HG02840 (cell line): ENCODE measurements around the gene PDZD8.
A peak's percentile ranks its signal among the peaks of the same experiment; 100 is the strongest.

Source experiments
- ATAC-seq: cut with Tn5 transposase; IDR thresholded peaks from one replicate; pipeline ENCODE4 v1.9.1; 2021; ENCODE audit warnings: mild to moderate bottlenecking, moderate library complexity, moderate number of reproducible peaks; ENCODE audit not compliant: unreplicated experiment, low FRiP score

Gene PDZD8

GRCh38 chr10:117352724-117353123 lies 22.5 kb downstream of the PDZD8 start:
- ATAC-seq, result no peak

GRCh38 chr10:117351996-117352395 lies 23.2 kb downstream of the PDZD8 start:
- ATAC-seq, result no peak

DNA sequence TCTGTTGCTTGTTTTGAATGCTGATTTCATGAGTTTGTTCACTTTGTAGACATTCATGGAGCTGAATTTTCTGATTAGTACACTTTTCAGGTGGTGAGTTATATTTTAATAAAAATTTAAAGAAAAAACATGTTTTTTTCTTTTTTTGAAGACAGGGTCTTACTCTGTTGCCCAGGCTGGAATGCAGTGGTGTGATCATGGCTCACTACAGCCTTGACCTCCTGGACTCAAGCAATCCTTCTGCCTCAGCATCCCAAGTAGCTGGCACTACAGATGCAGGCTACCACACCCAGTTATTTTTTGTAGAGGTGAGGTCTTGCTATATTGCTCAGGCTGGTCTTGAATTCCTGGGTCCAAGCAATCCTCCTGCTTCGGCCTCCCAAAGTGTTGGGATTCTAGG lies 23.7 kb downstream of the PDZD8 start:
- no peak for ATAC-seq

- ATAC-seq, result peak; percentile 71
Observed at GRCh38 chr10:117350909-117351308, 24.3 kb downstream of the PDZD8 start.

DNA sequence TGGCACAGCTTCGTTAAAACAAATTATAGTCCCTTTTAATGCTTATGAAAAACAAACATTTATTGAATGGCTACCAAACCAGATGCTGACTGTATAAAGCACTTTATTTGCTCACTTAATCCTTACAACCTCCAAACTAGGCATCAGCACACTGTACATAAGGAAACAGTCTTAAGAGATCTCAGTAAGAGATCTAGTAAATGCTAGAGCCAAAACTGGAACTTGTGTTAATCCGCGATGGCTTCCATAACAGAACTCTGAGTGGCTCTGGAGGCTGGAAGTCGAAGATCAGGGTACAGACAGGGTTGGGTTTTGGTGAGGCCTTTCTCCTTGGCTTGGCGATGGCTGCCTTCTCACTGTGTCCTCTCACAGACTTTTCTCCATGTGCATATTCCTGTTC lies 27.0 kb downstream of the PDZD8 start:
- no peak for ATAC-seq

GRCh38 chr10:117346574-117346973 lies 28.7 kb downstream of the PDZD8 start:
- ATAC-seq, result no peak

- no peak for ATAC-seq
Observed at GRCh38 chr10:117345143-117345542, 30.1 kb downstream of the PDZD8 start.

DNA sequence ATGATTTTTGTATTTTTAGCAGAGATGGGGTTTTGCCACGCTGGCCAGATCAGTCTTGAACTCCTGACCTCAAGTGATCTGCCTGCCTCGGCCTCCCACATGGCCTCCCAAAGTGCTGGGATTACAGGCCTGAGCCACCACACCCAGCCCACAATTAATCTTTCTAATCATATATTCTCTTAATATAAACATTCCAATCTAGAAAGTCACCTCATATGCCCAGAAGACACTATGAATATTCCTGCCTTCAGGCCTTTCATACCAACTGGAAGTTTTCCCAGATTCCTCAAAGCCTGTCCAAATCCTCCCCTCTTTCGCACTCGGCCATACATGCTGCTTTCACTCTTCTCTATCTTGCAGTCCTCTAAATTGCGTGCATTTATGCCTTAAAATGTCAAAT lies 32.6 kb downstream of the PDZD8 start:
- no peak for ATAC-seq

GRCh38 chr10:117341061-117341460 lies 34.2 kb downstream of the PDZD8 start:
- no peak for ATAC-seq

GRCh38 chr10:117339979-117340378 lies 35.3 kb downstream of the PDZD8 start:
- ATAC-seq, result no peak

DNA sequence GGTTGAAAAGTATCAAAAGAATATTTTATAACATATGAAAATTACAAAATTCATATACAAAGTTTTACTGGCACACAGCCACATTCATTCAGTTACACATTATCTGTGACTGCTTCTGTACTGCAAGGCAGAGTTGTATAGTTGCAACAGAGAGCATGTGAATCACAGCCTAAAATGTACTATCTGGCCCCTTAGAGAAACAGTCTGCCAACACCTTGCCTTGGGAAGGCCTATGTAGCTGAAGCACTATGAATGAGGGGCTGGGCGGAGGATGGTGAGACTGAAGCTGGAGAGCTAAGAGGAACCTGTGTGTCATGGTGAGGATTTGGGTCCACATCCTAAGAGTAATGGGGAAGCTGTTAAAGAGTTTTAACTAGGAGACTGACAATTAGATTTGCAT lies 35.7 kb downstream of the PDZD8 start:
- no peak for ATAC-seq

GRCh38 chr10:117334926-117335325 lies 40.3 kb downstream of the PDZD8 start:
- no peak for ATAC-seq

GRCh38 chr10:117334066-117334465 lies 41.2 kb downstream of the PDZD8 start:
- ATAC-seq, result no peak

GRCh38 chr10:117327262-117327661 lies 48.0 kb downstream of the PDZD8 start:
- ATAC-seq, result no peak

- no peak for ATAC-seq
Observed at GRCh38 chr10:117324367-117324766, 50.9 kb downstream of the PDZD8 start.

- ATAC-seq, result no peak
Observed at GRCh38 chr10:117322260-117322659, 53.0 kb downstream of the PDZD8 start.

- ATAC-seq, result no peak
Observed at GRCh38 chr10:117320050-117320665, 55.1 kb downstream of the PDZD8 start.

GRCh38 chr10:117318909-117319308 lies 56.3 kb downstream of the PDZD8 start:
- no peak for ATAC-seq

DNA sequence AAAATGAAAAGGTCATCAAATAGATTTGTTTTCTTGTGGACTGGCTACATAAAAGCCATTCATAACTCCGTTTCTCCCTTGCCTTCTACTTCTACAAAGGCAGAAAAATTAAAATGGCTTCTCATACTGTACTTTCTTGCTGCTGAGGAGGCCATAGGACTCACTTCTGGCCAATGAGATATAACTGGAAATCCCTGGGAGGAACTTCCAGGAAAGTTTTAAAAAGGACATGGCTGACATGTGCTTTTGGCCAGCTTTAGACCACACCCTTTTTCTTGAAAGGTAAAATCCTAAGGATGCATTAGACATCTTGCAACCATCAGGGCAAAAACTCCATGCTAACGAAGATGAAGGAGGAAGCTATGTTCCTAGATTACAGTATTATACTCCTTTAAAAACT lies 58.5 kb downstream of the PDZD8 start:
- ATAC-seq, result no peak

DNA sequence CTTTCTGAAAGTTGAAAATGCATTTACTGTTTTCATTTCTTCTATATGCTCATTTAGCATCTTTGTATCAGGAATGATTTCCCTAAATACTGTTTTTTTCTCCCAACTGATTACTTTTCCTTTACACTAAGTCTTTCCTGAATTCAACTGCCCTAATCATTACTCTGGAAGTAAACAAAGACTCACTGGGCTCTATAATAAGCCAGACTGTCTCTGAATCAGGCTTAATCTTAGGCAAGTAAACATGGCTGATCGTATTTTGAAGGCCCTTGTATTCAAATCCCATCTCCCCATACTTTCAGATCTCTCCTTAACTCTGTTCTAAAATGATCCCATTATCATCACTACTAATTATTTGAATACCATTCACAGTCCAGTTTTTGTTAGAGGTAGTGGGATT lies 61.6 kb downstream of the PDZD8 start:
- ATAC-seq, result no peak

- ATAC-seq, result no peak
Observed at GRCh38 chr10:117312430-117312829, 62.8 kb downstream of the PDZD8 start.

DNA sequence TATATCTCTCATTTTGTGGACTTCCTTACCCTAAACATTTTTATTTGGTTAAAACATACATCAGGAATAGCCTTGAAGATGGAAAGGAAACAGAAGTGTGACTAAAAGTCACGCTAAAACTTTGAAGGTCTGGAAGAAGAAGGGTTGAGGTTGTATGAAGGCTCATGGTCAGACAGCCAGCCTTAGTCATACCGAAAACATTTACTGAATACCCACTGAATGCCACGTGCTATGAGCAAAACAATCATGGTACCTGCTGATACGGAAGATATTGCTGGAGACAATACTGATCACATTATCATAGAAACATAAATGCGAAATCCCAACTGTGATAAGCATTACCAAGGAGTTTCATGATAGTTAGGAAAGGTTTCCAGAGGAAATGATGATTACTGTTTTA lies 64.0 kb downstream of the PDZD8 start:
- no peak for ATAC-seq

DNA sequence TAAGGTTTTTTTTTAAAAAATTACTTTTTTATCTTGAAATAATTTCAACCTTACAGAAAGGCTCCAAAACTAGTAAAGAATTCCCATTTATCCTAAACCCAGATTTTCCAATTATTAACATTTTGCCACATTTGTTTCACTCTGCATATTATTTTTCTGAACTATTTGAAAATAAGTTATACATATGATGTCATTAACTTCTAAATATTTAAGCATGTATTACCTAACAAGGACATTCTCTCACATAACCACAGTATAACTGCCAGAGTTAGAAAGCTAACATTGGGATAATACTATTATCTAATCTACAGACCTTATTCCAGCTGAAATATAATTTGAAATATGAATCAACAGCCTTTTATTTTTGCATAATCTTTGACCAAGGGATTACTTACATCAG lies 68.6 kb downstream of the PDZD8 start:
- no peak for ATAC-seq
